Muscle layer of colon (tissue), 2 donors: ENCODE data around the gene GSK3B.

ENCODE experiments used
- H3K27ac ChIP-seq: one replicate; pipeline ENCODE4 v1.7.0; 2013; ENCODE audit warnings: low read depth, mild to moderate bottlenecking, low read length, moderate library complexity
- H3K27me3 ChIP-seq, 2 donors: one replicate each; pipeline ENCODE4 v1.7.0; 2013; ENCODE audit warnings: low read length in 2 of 2, mild to moderate bottlenecking in 2 of 2; ENCODE audit not compliant: insufficient read depth in 2 of 2, control insufficient read depth in 1 of 2
- H3K36me3 ChIP-seq: one replicate; pipeline ENCODE4 v1.7.0; 2013; ENCODE audit warnings: mild to moderate bottlenecking, low read length; ENCODE audit not compliant: insufficient read depth
- H3K4me1 ChIP-seq: one replicate; pipeline ENCODE4 v1.7.0; 2013; ENCODE audit warnings: mild to moderate bottlenecking, low read length; ENCODE audit not compliant: insufficient read depth
- H3K4me3 ChIP-seq, 2 donors: one replicate each; pipeline ENCODE4 v1.7.0; 2013; ENCODE audit warnings: low read length in 2 of 2, low read depth in 1 of 2, mild to moderate bottlenecking in 1 of 2, moderate library complexity in 1 of 2
- H3K9ac ChIP-seq: one replicate; pipeline ENCODE4 v1.7.0; 2013; ENCODE audit warnings: low read length
- H3K9me3 ChIP-seq: one replicate; pipeline ENCODE4 v1.7.0; 2013; ENCODE audit warnings: mild to moderate bottlenecking, low read length
- donor health status: abdominal sarcoma.
- donor health status: Adenocarcinoma of cecum.

Gene GSK3B

GRCh38 chr3:120114981-120115380, 20.7 kb upstream of the GSK3B start:
- Histone ChIP-seq H3K4me3 (no peak overlapping the region), H3K27ac (no peak overlapping the region), H3K4me1 (no peaks in the 10 kb centered on the region), H3K36me3 (no peaks in the 10 kb centered on the region), H3K9ac (no peak overlapping the region), H3K9me3 (no peaks in the 10 kb centered on the region), H3K27me3 (no peaks in the 10 kb centered on the region)

DNA sequence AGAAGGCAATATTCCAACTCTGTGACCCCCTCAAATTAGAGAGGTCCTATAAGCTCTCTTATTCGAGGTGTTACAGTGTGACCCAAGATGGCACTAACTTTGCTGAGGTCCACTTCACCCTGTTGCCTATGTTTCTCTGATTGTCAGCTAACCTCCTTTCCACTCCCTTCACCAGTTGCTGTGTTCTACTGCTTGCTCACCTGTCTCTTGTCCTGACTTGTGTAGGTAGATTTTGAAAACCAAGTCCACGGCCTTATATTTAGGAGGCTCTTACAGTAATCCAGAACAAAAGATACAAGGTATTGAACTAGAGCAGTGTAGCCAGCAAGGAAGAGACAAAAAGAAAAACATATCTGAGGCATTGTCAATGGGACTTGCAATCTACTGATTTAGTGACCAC, 20.1 kb upstream of the GSK3B start:
- H3K36me3 ChIP-seq = no peaks in the 10 kb centered on the region
- H3K27ac ChIP-seq = no peak overlapping the region
- H3K27me3 ChIP-seq = no peaks in the 10 kb centered on the region
- H3K4me1 ChIP-seq = no peaks in the 10 kb centered on the region
- H3K4me3 ChIP-seq = no peak overlapping the region
- H3K9ac ChIP-seq = no peak overlapping the region
- H3K9me3 ChIP-seq = no peaks in the 10 kb centered on the region

DNA sequence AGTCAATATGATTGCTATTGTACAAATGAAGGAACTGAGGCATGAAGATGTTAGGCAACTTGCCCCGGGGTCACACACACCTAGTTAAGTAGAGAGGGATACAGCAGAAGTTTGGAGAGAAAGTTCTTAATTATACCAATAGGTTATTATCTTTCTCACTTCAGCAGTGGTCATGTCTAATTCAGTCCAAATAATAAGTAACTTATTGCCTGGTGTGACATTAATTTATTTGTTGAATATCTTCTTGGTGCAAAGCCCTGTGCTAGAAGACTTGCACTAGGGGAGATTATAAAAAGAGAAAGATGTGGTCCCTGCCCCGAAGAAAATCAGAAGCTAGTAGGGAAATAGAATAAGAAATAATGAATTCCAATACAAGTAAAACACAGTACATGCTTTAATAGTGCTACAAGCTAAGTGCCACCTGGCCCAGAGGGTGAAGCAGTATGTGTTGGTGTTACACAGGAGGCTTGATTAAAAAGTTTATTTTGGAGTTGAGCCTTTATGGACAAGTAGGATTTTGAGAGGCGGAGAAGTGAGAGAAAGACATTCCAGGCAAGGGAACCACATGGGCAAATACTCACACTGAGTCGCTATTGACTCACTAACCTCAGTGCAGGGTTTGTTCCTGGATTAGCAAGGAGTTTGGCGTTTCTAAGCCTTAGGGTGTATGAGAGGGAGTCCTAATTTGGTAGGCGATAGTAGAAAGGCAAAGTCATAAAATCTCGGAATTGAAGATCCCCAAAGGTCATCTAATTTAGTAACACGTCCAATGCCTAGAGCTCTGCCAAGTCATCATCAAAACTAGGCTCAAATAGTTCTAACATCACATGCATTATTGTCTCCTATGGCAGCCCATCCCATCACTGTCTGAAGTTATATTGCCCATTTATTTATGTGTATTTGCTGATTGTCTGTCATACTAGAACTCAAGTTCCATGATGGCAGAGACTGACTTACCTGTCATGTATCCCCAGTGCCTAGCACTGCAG, 19.2 kb upstream of the GSK3B start:
- H3K4me1 ChIP-seq = no peaks in the 10 kb centered on the region
- no peaks in the 10 kb centered on the region for H3K27me3 ChIP-seq
- H3K9ac ChIP-seq = no peak overlapping the region
- H3K9me3 ChIP-seq = no peaks in the 10 kb centered on the region
- no peak overlapping the region for H3K4me3 ChIP-seq
- no peaks in the 10 kb centered on the region for H3K36me3 ChIP-seq
- no peak overlapping the region for H3K27ac ChIP-seq

GRCh38 chr3:120111898-120112297, 17.7 kb upstream of the GSK3B start:
- no peak overlapping the region for H3K4me3 ChIP-seq
- H3K27ac ChIP-seq = no peak overlapping the region
- no peaks in the 10 kb centered on the region for H3K27me3 ChIP-seq
- no peaks in the 10 kb centered on the region for H3K9me3 ChIP-seq
- H3K9ac ChIP-seq = no peak overlapping the region
- no peaks in the 10 kb centered on the region for H3K4me1 ChIP-seq
- no peaks in the 10 kb centered on the region for H3K36me3 ChIP-seq

DNA sequence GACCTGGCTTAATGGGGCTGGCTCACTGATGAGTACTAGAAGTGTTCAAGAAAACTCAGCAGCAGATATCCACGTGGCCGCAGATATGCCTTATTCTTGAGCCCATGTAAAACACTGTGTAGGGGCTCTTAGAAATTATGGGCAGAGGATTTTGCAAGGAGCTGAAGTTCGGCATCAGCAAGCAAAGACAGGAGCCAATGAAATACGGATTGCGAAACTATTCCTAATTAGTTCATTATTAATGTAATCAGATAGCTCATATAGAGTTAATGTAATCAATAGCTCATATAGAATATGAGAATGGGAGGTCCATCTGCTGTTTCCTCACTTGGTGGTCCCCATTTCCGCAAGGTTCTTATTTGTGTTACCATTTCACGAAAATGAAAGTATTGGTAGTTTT, 9.0 kb upstream of the GSK3B start:
- Histone ChIP-seq H3K4me3 (no peak overlapping the region), H3K36me3 (no peaks in the 10 kb centered on the region), H3K9ac (no peak overlapping the region), H3K4me1 (no peaks in the 10 kb centered on the region), H3K27me3 (no peaks in the 10 kb centered on the region), H3K27ac (no peak overlapping the region), H3K9me3 (no peaks in the 10 kb centered on the region)

DNA sequence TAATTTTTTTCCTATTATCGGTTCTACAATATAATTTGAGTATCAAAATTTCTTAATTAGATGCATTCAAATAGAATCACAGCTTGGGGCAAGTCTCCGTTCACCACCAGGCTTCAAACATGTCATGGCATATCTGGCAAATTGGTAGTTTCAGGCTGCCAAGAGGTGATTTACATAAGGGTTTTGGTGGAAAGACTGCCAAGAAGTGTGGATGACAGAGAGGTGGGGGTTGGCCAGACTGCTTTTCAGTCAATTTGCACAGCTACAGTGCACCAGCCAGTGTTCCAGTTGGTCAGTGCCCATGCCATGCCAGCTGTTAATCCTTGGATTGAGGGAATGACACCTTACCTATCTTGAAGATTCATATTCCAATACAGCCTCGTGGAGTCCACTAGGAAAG, 8.4 kb upstream of the GSK3B start:
- no peak overlapping the region for H3K9ac ChIP-seq
- no peak overlapping the region for H3K4me3 ChIP-seq
- no peaks in the 10 kb centered on the region for H3K4me1 ChIP-seq
- no peak overlapping the region for H3K27ac ChIP-seq
- H3K27me3 ChIP-seq = no peaks in the 10 kb centered on the region
- H3K9me3 ChIP-seq = no peaks in the 10 kb centered on the region
- no peaks in the 10 kb centered on the region for H3K36me3 ChIP-seq

GRCh38 chr3:120102232-120102631, 8.0 kb upstream of the GSK3B start:
- Histone ChIP-seq H3K4me3 (no peak overlapping the region), H3K4me1 (no peaks in the 10 kb centered on the region), H3K9ac (no peak overlapping the region), H3K27ac (no peak overlapping the region), H3K36me3 (no peaks in the 10 kb centered on the region), H3K27me3 (no peaks in the 10 kb centered on the region), H3K9me3 (no peaks in the 10 kb centered on the region)

DNA sequence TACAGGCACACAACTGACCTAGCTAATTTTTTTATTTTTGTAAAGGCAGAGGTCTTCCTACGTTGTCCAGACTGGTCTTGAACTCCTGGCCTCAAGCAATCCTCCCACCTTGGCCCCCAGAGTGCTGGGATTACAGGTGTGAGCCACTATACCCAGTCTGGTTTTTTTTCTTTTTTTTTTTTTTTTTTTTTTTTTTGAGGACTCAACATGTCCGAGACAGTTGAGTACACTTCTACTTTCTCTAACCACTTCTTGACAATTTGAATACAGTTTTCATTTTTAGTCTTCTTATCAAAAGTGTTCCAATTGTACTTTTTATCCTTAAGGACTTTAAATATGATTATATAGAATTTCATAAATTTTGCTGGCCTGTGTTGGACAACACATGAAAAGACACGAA, 7.4 kb upstream of the GSK3B start:
- H3K4me3 ChIP-seq = no peak overlapping the region
- no peak overlapping the region for H3K27ac ChIP-seq
- no peaks in the 10 kb centered on the region for H3K4me1 ChIP-seq
- no peaks in the 10 kb centered on the region for H3K27me3 ChIP-seq
- no peaks in the 10 kb centered on the region for H3K36me3 ChIP-seq
- H3K9ac ChIP-seq = no peak overlapping the region
- no peaks in the 10 kb centered on the region for H3K9me3 ChIP-seq

DNA sequence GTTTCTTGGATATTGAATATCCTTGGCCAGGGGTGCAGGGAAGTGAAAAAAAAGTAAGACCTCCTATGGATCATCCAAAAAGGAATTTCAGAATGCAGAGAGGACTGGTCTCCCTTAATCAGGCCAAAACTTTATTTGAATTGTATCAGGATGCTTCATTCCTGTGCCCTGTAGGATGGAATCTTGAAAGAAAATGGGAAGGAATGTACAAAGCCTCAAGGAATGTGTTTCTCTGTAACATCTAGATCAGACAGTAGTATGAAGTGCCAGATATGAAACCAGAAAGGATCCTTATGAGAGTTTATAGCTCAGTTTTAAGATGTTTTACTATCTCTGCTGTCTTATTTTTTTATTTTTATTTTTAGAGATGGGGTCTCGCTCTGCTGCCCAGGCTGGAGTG, 6.5 kb upstream of the GSK3B start:
- Histone ChIP-seq H3K9me3 (no peaks in the 10 kb centered on the region), H3K4me1 (peaks cover 6% of the 10 kb centered on the region), H3K36me3 (no peaks in the 10 kb centered on the region), H3K27me3 (no peaks in the 10 kb centered on the region), H3K27ac (no peak overlapping the region), H3K9ac (no peak overlapping the region), H3K4me3 (no peak overlapping the region)

DNA sequence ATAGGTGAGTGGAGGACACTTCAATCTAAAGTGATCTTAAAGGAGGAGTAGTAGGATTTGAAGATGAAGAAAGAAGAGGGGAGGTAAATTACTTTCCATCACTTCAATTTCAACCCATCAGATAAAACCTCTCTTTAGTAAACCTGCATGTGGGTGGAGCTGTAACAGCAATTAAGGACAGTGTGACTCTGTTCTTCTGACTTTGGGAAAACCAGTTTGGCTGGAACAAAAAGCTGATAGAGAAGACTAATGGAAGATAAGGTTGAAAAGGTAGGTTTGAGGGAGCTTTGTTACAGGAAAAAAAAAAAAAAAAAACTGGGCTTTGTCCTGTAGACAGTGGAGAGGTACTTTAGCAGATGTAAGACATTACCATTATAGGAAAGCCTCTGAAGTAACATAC, 4.5 kb upstream of the GSK3B start:
- peaks cover 6% of the 10 kb centered on the region for H3K4me1 ChIP-seq
- no peak overlapping the region for H3K4me3 ChIP-seq
- no peak overlapping the region for H3K27ac ChIP-seq
- no peaks in the 10 kb centered on the region for H3K36me3 ChIP-seq
- no peak overlapping the region for H3K9ac ChIP-seq
- no peaks in the 10 kb centered on the region for H3K27me3 ChIP-seq
- H3K9me3 ChIP-seq = no peaks in the 10 kb centered on the region

- peak overlapping the region; percentile 98 for H3K9ac ChIP-seq
- H3K36me3 ChIP-seq = no peaks in the 10 kb centered on the region
- no peaks in the 10 kb centered on the region for H3K9me3 ChIP-seq
- H3K4me3 ChIP-seq = peak overlapping the region; percentile 70 to 77
- H3K27ac ChIP-seq = peak overlapping the region; percentile 96
- H3K4me1 ChIP-seq = peaks cover 6% of the 10 kb centered on the region
- H3K27me3 ChIP-seq = no peaks in the 10 kb centered on the region
Measured at GRCh38 chr3:120095979-120096426, 1.8 kb upstream of the GSK3B start.
